MCF 10A (cell line): ENCODE results near the gene CAMK2B. TPM values are rescaled to one million over a fixed set of nuclear protein-coding genes. Genes with fewer than 3 reads are reported as not detected.

Experiments used
- BruUV-seq: library from RNA; stranded (reverse); fragments of 400-500 nt; replicated peaks from 2 replicates; lab custom pipeline; 2021; lab: Mats Ljungman, UMichigan
- CTCF ChIA-PET: fragments of 300-600 bp; sonication (Branson Sonifier 250); formaldehyde crosslinking; extraction: SDS; loops from one replicate; lab custom pipeline; 2021; ENCODE audit warnings: antibody characterized with exemption, inconsistent platforms; lab: Yijun Ruan, JAX
- POLR2A ChIA-PET: fragments of 300-600, 350-650 bp; sonication (Branson Sonifier 250); formaldehyde crosslinking; extraction: SDS; loops from one replicate; lab custom pipeline; 2020; ENCODE audit warnings: antibody characterized with exemption, inconsistent platforms; lab: Yijun Ruan, JAX
- DNase-seq: peaks from one replicate; pipeline ENCODE4 v3.0.0-alpha.2; 2018; ENCODE audit not compliant: unreplicated experiment
- H3K27ac Mint-ChIP-seq: one replicate; pipeline ENCODE4 v1.8.0; 2022; ENCODE audit warnings: mild to moderate bottlenecking, low read depth, mixed read lengths; ENCODE audit not compliant: unreplicated experiment
- H3K27me3 Mint-ChIP-seq: one replicate; pipeline ENCODE4 v1.8.0; 2022; ENCODE audit warnings: mixed read lengths; ENCODE audit not compliant: insufficient read depth, unreplicated experiment
- H3K36me3 Mint-ChIP-seq: one replicate; pipeline ENCODE4 v1.8.0; 2022; ENCODE audit warnings: mild to moderate bottlenecking, moderate library complexity, mixed read lengths; ENCODE audit not compliant: insufficient read depth, unreplicated experiment
- H3K4me1 Mint-ChIP-seq: one replicate; pipeline ENCODE4 v1.8.0; 2022; ENCODE audit warnings: mixed read lengths; ENCODE audit not compliant: insufficient read depth, unreplicated experiment
- H3K4me3 Mint-ChIP-seq: one replicate; pipeline ENCODE4 v1.8.0; 2022; ENCODE audit warnings: mild to moderate bottlenecking, moderate library complexity, mixed read lengths; ENCODE audit not compliant: unreplicated experiment
- H3K9me3 Mint-ChIP-seq: one replicate; pipeline ENCODE4 v1.8.0; 2022; ENCODE audit warnings: mixed read lengths; ENCODE audit not compliant: unreplicated experiment
- intact Hi-C: fragments of 100-400 bp; cut with micrococcal nuclease; formaldehyde crosslinking; loops from 2 replicates; pipeline ENCODE4 v1.14.1; 2022
- total RNA-seq: library from RNA; stranded (reverse); gene quantifications from 2 replicates; pipeline ENCODE4 v1.2.3, GENCODE V29; 2022
- TF ChIP-seq, protein P1 (sequence below): fragments of 200-600 bp; IDR thresholded peaks from one replicate; pipeline ENCODE4 v1.8.0; 2022; ENCODE audit warnings: antibody characterized with exemption, mild to moderate bottlenecking; ENCODE audit not compliant: unreplicated experiment

CAMK2B gene
- total RNA-seq, 1 experiment from 2014 or later: 1.8 TPM

DNA sequence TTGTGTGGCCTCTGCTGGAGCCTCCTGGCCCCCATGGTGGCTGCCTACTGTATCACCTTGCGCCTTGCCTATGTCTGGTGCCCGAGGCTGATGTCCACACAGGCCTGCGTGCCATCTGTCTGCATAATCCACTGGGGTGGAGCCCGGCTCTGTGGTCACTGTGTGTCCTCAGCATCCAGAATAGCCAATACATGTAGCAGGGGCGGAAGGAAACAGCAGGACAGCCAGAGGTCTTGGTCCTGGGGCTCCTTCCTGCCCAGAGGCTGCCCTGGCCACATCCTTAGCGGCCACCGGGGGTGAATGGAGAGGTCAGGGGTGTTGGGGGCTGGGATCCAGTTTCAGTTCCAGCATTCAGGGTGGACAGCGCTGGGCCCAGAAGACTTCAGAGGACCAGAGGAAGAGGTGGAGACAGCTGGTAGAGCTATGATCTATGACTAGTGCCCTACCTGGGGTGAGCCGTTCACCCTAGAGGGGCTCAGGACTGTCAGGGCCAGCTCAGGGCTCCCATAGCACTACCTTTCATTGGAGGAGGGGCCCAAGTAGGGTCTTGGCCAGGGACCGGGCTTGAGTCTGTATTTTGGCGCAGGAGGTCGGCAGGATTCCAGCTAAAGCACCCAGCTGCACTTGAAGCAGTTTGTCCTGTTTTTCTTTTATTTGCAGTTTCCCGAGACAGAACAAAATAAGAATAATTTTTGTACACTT, 108.7 kb downstream of the CAMK2B start:
- POLR2A ChIA-PET: no interaction called here
- TF ChIP-seq, protein P1, sequence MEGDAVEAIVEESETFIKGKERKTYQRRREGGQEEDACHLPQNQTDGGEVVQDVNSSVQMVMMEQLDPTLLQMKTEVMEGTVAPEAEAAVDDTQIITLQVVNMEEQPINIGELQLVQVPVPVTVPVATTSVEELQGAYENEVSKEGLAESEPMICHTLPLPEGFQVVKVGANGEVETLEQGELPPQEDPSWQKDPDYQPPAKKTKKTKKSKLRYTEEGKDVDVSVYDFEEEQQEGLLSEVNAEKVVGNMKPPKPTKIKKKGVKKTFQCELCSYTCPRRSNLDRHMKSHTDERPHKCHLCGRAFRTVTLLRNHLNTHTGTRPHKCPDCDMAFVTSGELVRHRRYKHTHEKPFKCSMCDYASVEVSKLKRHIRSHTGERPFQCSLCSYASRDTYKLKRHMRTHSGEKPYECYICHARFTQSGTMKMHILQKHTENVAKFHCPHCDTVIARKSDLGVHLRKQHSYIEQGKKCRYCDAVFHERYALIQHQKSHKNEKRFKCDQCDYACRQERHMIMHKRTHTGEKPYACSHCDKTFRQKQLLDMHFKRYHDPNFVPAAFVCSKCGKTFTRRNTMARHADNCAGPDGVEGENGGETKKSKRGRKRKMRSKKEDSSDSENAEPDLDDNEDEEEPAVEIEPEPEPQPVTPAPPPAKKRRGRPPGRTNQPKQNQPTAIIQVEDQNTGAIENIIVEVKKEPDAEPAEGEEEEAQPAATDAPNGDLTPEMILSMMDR: no peak
- intact Hi-C loops: no loop called here
- Mint-ChIP-seq H3K9me3 (no peaks in the 10 kb centered on the region), H3K4me3 (no peak overlapping the region), H3K27me3 (no peaks in the 10 kb centered on the region), H3K27ac (no peak overlapping the region), H3K36me3 (peaks cover 15% of the 10 kb centered on the region), H3K4me1 (no peaks in the 10 kb centered on the region)
- DNase-seq: no peak
- BruUV-seq: no TSS peak
- CTCF ChIA-PET: interaction anchor here (0.9 kb wide), 1 partner anchor 349 kb away, joined by 3 read pairs; no protein-coding TSS in a partner anchor

- H3K27me3 Mint-ChIP-seq: no peaks in the 10 kb centered on the region
- intact Hi-C loops: no loop called here
- BruUV-seq: no TSS peak
These were observed 109.4 kb downstream of the CAMK2B start for GRCh38 chr7:44216019-44216418.

DNA sequence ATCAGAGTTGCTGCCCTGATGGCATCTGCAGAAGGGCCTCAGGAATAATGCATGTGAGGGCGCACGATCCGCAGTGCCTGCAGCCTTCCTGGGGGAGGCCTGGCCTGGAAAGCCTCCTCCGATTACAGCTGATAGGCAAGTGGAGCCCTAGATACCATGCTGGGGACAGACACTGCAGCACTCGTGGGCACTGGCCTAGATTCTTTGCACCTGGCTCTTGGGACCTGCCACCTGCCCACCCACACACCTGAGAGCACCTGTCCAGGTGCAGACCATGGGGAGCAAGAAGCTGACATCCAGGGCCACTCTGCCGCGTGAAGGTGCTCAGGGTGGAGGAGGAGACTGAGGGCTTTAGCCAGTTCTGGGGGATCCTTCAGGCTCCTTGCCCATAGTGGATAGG, 109.9 kb downstream of the CAMK2B start:
- Mint-ChIP-seq H3K4me1 (no peaks in the 10 kb centered on the region), H3K27ac (no peak overlapping the region), H3K36me3 (peaks cover 26% of the 10 kb centered on the region), H3K27me3 (no peaks in the 10 kb centered on the region), H3K4me3 (no peak overlapping the region), H3K9me3 (no peaks in the 10 kb centered on the region)
- BruUV-seq: no TSS peak
- POLR2A ChIA-PET: interaction anchor here (1.6 kb wide), 1 partner anchor 9 kb away, joined by 3 read pairs; no protein-coding TSS in a partner anchor
- no peak for DNase-seq
- CTCF ChIA-PET: interaction anchor here (0.9 to 1.3 kb wide), 4 partner anchors 8 to 259 kb away, joined by 3 to 7 read pairs (median 4); no protein-coding TSS in a partner anchor
- TF ChIP-seq, protein P1: no peak
- intact Hi-C loops: no loop called here

More at GRCh38 chr7:44216019-44216418, 109.4 kb downstream of the CAMK2B start:
- no peak for DNase-seq
- no peaks in the 10 kb centered on the region for H3K4me1 Mint-ChIP-seq
- POLR2A ChIA-PET: no interaction called here
- H3K9me3 Mint-ChIP-seq: no peaks in the 10 kb centered on the region
- TF ChIP-seq, protein P1: no peak
- peaks cover 21% of the 10 kb centered on the region for H3K36me3 Mint-ChIP-seq
- CTCF ChIA-PET: interaction anchor here (1.2 kb wide), 1 partner anchor 259 kb away, joined by 5 read pairs; no protein-coding TSS in a partner anchor
- no peak overlapping the region for H3K4me3 Mint-ChIP-seq
- H3K27ac Mint-ChIP-seq: no peak overlapping the region

DNA sequence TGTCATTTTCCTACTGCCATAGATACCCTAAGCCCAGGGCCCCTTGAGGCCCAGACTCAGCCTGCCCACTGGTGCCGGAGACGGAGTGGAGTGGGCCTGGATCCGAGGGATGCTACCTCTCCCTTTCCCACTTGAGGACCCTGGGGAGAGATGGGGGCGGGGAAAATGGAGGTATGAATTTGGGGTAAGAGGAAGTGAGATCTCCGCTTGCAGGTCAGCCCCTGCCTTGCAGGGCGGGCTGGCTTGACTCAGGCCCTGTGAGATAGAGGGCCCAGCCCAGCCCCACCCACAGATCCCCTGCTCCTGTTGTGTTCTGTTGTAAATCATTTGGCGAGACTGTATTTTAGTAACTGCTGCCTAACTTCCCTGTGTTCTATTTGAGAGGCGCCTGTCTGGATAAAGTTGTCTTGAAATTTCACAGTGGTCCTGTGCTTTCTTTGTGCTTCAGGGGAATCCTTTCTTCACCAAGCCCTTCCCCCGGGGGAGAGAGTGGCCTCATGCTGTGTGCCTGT, 111.5 kb downstream of the CAMK2B start:
- H3K4me3 Mint-ChIP-seq: no peak overlapping the region
- ChIA-PET POLR2A (interaction anchor here (1.6 kb wide), 1 partner anchor 11 kb away, joined by 3 read pairs; no protein-coding TSS in a partner anchor), CTCF (interaction anchor here (0.6 to 1.3 kb wide), 3 partner anchors 10 to 491 kb away, joined by 3 to 7 read pairs (median 3); no protein-coding TSS in a partner anchor)
- DNase-seq: no peak
- H3K36me3 Mint-ChIP-seq: peaks cover 38% of the 10 kb centered on the region
- intact Hi-C loops: no loop called here
- TF ChIP-seq, protein P1: no peak
- no peak overlapping the region for H3K27ac Mint-ChIP-seq
- H3K4me1 Mint-ChIP-seq: no peaks in the 10 kb centered on the region
- H3K27me3 Mint-ChIP-seq: no peaks in the 10 kb centered on the region
- BruUV-seq: no TSS peak
- no peaks in the 10 kb centered on the region for H3K9me3 Mint-ChIP-seq
